Right lung (tissue), 5 donors: ENCODE measurements around the gene AP2A1. TPM values are rescaled to one million over a fixed set of nuclear protein-coding genes. Genes with fewer than 3 reads are reported as not detected.
A peak's percentile ranks its signal among the peaks of the same experiment; 100 is the strongest.

ENCODE experiments used
- DNase-seq, 2 donors: peaks; one replicate each; pipeline ENCODE4 v3.0.0-alpha.2; 2013
- polyA plus RNA-seq, 5 donors: library from polyadenylated mRNA; unstranded; fragments of 120-200 nt; gene quantifications; one replicate each; pipeline versions ENCODE4 v1.2.1 to v1.2.3, GENCODE V29; 2013; ENCODE audit warnings: inconsistent platforms in 1 of 5, low replicate concordance in 1 of 5; ENCODE audit not compliant: insufficient read length in 5 of 5, insufficient read depth in 1 of 5

The AP2A1 gene
- polyA plus RNA-seq, 5 donors, result 47.8 to 87.2 (median 57.3) TPM

GRCh38 chr19:49836176-49837008 lies 69.6 kb downstream of the AP2A1 start:
- DNase-seq, result no peak

- DNase-seq, result no peak
Measured at GRCh38 chr19:49837009-49837310, 70.2 kb downstream of the AP2A1 start.

GRCh38 chr19:49837425-49837824 lies 70.6 kb downstream of the AP2A1 start:
- no peak for DNase-seq

- no peak for DNase-seq
Measured at GRCh38 chr19:49838885-49839588, 72.2 kb downstream of the AP2A1 start.

- DNase-seq, result no peak
Measured at GRCh38 chr19:49839713-49840112, 72.9 kb downstream of the AP2A1 start.

- no peak for DNase-seq
Measured at GRCh38 chr19:49840321-49840720, 73.5 kb downstream of the AP2A1 start.

GRCh38 chr19:49840736-49841249 lies 74.0 kb downstream of the AP2A1 start:
- no peak for DNase-seq

GRCh38 chr19:49843265-49843664 lies 76.5 kb downstream of the AP2A1 start:
- no peak for DNase-seq

GRCh38 chr19:49844138-49845095 lies 77.6 kb downstream of the AP2A1 start:
- no peak for DNase-seq

GRCh38 chr19:49845414-49845813 lies 78.6 kb downstream of the AP2A1 start:
- no peak for DNase-seq

- DNase-seq, result no peak
Measured at GRCh38 chr19:49846408-49846807, 79.6 kb downstream of the AP2A1 start.

GRCh38 chr19:49847731-49848696 lies 81.2 kb downstream of the AP2A1 start:
- no peak for DNase-seq

GRCh38 chr19:49848938-49849337 lies 82.1 kb downstream of the AP2A1 start:
- no peak for DNase-seq

- DNase-seq, result no peak
Measured at GRCh38 chr19:49849433-49850220, 82.8 kb downstream of the AP2A1 start.

- no peak for DNase-seq
Measured at GRCh38 chr19:49850221-49850486, 83.4 kb downstream of the AP2A1 start.

GRCh38 chr19:49850487-49851342 lies 83.9 kb downstream of the AP2A1 start, which contains the start of gene PTOV1:
TSS of gene PTOV1 (plus strand) at chr19:49851159.
- peak; percentile 89 for DNase-seq

GRCh38 chr19:49851456-49852259 lies 84.9 kb downstream of the AP2A1 start:
- DNase-seq, result peak in 1 of 2 donors; percentile 60

GRCh38 chr19:49852631-49853126 lies 85.9 kb downstream of the AP2A1 start:
- no peak for DNase-seq
